ENCODE results near the gene TNRC6A. TPM values are rescaled to one million over a fixed set of nuclear protein-coding genes. Genes with fewer than 3 reads are reported as not detected.

Gene TNRC6A
- total RNA-seq, 2 experiments from 2014 or later: 46.8 to 53.1 TPM

DNA sequence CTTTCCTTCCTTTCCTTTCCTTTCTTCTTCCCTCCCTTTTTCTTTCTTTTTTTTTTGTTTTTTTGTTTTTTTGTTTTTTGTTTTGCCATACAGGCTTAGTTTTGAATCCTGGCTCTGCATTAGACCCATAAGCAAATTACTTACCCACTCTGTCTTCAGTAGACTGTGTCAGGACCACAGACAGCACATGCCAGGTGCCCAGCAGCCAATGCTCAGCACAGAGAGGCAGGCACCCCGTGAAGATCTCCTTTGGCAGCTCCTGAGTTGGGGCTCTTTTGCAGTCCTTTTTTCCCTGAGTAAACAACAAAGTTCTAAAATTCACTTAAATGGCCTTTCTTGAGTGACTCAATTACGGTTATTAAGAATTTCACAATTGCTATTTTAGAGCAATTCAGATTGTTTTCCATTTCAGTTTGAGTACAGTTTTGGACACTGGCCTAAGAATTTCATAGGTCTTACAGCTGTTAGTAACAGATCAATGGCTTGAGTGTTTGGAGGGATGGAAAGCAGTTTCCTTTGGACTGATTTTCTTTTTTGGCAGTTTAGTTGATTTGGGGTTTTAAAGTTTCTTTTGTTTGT, 90.1 kb downstream of the TNRC6A start:
- POLR2A ChIA-PET: interaction anchor here (0.7 kb wide), 1 partner anchor 205 kb away, joined by 5 read pairs; no protein-coding TSS in a partner anchor

DNA sequence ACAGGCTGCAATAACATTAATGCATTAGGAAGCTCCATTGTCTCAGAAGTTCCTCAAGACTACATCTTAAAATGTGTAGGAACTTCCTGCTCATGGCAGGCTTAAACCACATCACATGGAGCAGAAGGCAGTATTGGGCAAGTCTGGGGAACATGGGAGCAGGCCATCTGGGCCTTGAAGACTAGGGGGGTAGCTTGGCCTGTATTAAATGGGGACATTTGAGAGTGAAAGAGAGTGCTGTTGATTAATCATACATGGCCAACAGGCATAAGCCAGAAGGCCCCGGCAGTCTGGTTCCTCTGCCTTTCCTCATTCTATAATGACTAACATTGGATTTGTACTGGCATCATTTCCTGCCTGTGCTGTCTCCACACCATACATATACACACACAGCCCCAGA, 91.1 kb downstream of the TNRC6A start:
- no peaks in the 10 kb centered on the region for H3K27me3 Mint-ChIP-seq
- H3K4me1 Mint-ChIP-seq: peaks cover 12% of the 10 kb centered on the region
- ATAC-seq (ENCODE audit: low read depth) (no peak), DNase-seq (no peak)
- POLR2A ChIA-PET: no interaction called here
- H3K4me3 Mint-ChIP-seq: no peak overlapping the region
- H3K9me3 Mint-ChIP-seq: no peaks in the 10 kb centered on the region
- peaks cover 16% of the 10 kb centered on the region for H3K36me3 Mint-ChIP-seq
- no peak overlapping the region for H3K27ac Mint-ChIP-seq

More for the DNA sequence above, 90.1 kb downstream of the TNRC6A start:
- H3K36me3 Mint-ChIP-seq: peaks cover 21% of the 10 kb centered on the region
- H3K27me3 Mint-ChIP-seq: no peaks in the 10 kb centered on the region
- ATAC-seq (ENCODE audit: low read depth) (no peak), DNase-seq (no peak)
- no peak overlapping the region for H3K4me3 Mint-ChIP-seq
- H3K4me1 Mint-ChIP-seq: peaks cover 12% of the 10 kb centered on the region
- no peak overlapping the region for H3K27ac Mint-ChIP-seq
- no peaks in the 10 kb centered on the region for H3K9me3 Mint-ChIP-seq

DNA sequence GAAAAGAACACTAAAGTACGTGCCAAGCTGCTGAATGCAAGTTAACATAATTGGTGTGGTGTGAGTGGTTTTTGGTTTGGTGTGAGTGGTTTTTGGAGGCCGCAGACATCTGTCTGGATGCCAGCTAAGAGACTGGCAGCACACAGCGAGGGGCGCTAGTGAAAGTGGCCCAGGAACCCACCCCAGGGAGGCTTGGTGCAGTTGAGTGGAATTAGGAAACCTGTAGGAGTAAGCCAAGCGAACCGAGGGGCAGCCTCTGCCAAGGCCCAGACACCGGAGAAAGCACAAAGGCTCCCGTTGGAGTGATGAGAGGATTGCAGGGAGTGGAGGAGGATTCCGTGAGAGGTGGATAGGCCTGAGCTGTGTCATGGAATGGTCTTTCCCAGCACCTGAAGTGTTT, 91.7 kb downstream of the TNRC6A start:
- Mint-ChIP-seq H3K27me3 (no peaks in the 10 kb centered on the region), H3K4me1 (peaks cover 12% of the 10 kb centered on the region), H3K36me3 (peaks cover 16% of the 10 kb centered on the region), H3K27ac (no peak overlapping the region), H3K9me3 (no peaks in the 10 kb centered on the region), H3K4me3 (no peak overlapping the region)
- ATAC-seq (ENCODE audit: low read depth): no peak
- no peak for DNase-seq
- POLR2A ChIA-PET: no interaction called here

GRCh38 chr16:24822542-24822941, 93.1 kb downstream of the TNRC6A start:
- peak overlapping the region; percentile 11 for H3K27ac Mint-ChIP-seq
- peaks cover 12% of the 10 kb centered on the region for H3K4me1 Mint-ChIP-seq
- peaks cover 17% of the 10 kb centered on the region for H3K36me3 Mint-ChIP-seq
- no peak overlapping the region for H3K4me3 Mint-ChIP-seq
- no peaks in the 10 kb centered on the region for H3K9me3 Mint-ChIP-seq
- H3K27me3 Mint-ChIP-seq: no peaks in the 10 kb centered on the region
- DNase-seq (no peak), ATAC-seq (ENCODE audit: low read depth) (no peak)
- POLR2A ChIA-PET: interaction anchor here (0.6 kb wide), 1 partner anchor 54 kb away, joined by 3 read pairs; no protein-coding TSS in a partner anchor

GRCh38 chr16:24822974-24823373, 93.5 kb downstream of the TNRC6A start:
- Mint-ChIP-seq H3K27me3 (no peaks in the 10 kb centered on the region), H3K27ac (no peak overlapping the region), H3K4me3 (no peak overlapping the region), H3K9me3 (no peaks in the 10 kb centered on the region), H3K4me1 (peaks cover 12% of the 10 kb centered on the region), H3K36me3 (peaks cover 14% of the 10 kb centered on the region)
- POLR2A ChIA-PET: no interaction called here
- no peak for ATAC-seq (ENCODE audit: low read depth)
- no peak for DNase-seq

- H3K36me3 Mint-ChIP-seq: peaks cover 8% of the 10 kb centered on the region
- no peaks in the 10 kb centered on the region for H3K27me3 Mint-ChIP-seq
- no peaks in the 10 kb centered on the region for H3K9me3 Mint-ChIP-seq
- POLR2A ChIA-PET: no interaction called here
- peaks cover 6% of the 10 kb centered on the region for H3K4me1 Mint-ChIP-seq
- H3K4me3 Mint-ChIP-seq: no peak overlapping the region
- DNase-seq (no peak), ATAC-seq (ENCODE audit: low read depth) (no peak)
- H3K27ac Mint-ChIP-seq: no peak overlapping the region
Observed at GRCh38 chr16:24825696-24826095, 96.2 kb downstream of the TNRC6A start.

GRCh38 chr16:24826096-24826690, 96.7 kb downstream of the TNRC6A start:
- Mint-ChIP-seq H3K9me3 (no peaks in the 10 kb centered on the region), H3K4me3 (no peak overlapping the region), H3K36me3 (peaks cover 8% of the 10 kb centered on the region), H3K4me1 (peaks cover 4% of the 10 kb centered on the region), H3K27me3 (no peaks in the 10 kb centered on the region), H3K27ac (no peak overlapping the region)
- no peak for ATAC-seq (ENCODE audit: low read depth)
- POLR2A ChIA-PET: no interaction called here
- no peak for DNase-seq

- H3K4me3 Mint-ChIP-seq: no peak overlapping the region
- POLR2A ChIA-PET: no interaction called here
- peaks cover 8% of the 10 kb centered on the region for H3K36me3 Mint-ChIP-seq
Observed at GRCh38 chr16:24826817-24827566, 97.5 kb downstream of the TNRC6A start.

DNA sequence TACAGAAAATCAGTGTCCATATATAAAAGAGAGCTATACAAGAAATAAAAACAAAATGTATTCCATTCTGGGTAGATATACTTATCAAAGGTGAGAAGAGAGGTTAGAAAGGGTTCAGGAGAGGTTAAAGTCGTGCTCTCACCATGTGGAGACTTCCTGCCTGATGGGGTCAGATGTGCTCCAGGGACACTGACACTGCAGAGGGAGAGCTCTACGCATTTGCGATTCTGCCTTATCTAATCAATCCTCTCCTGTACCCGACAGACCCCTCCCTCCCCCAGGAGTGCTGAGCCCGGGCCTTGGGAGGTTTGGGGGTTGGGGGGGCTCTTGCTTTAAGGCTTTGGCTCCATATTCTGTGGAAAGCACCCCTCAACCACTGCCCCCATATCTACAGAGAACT, 99.7 kb downstream of the TNRC6A start:
- peaks cover 4% of the 10 kb centered on the region for H3K36me3 Mint-ChIP-seq
- H3K4me1 Mint-ChIP-seq: no peaks in the 10 kb centered on the region
- DNase-seq: no peak
- H3K27ac Mint-ChIP-seq: no peak overlapping the region
- H3K9me3 Mint-ChIP-seq: no peaks in the 10 kb centered on the region
- ATAC-seq (ENCODE audit: low read depth): no peak
- POLR2A ChIA-PET: no interaction called here
- no peaks in the 10 kb centered on the region for H3K27me3 Mint-ChIP-seq
- no peak overlapping the region for H3K4me3 Mint-ChIP-seq

More at GRCh38 chr16:24826817-24827566, 97.5 kb downstream of the TNRC6A start:
- Mint-ChIP-seq H3K27me3 (no peaks in the 10 kb centered on the region), H3K27ac (no peak overlapping the region), H3K9me3 (no peaks in the 10 kb centered on the region), H3K4me1 (no peaks in the 10 kb centered on the region)
- ATAC-seq (ENCODE audit: low read depth) (no peak), DNase-seq (no peak)

GRCh38 chr16:24833352-24833751, 103.9 kb downstream of the TNRC6A start:
- POLR2A ChIA-PET: no interaction called here
- Mint-ChIP-seq H3K9me3 (no peaks in the 10 kb centered on the region), H3K27me3 (peaks cover 2% of the 10 kb centered on the region), H3K27ac (no peak overlapping the region), H3K4me3 (no peak overlapping the region), H3K4me1 (no peaks in the 10 kb centered on the region), H3K36me3 (no peaks in the 10 kb centered on the region)
- ATAC-seq (ENCODE audit: low read depth) (no peak), DNase-seq (no peak)

DNA sequence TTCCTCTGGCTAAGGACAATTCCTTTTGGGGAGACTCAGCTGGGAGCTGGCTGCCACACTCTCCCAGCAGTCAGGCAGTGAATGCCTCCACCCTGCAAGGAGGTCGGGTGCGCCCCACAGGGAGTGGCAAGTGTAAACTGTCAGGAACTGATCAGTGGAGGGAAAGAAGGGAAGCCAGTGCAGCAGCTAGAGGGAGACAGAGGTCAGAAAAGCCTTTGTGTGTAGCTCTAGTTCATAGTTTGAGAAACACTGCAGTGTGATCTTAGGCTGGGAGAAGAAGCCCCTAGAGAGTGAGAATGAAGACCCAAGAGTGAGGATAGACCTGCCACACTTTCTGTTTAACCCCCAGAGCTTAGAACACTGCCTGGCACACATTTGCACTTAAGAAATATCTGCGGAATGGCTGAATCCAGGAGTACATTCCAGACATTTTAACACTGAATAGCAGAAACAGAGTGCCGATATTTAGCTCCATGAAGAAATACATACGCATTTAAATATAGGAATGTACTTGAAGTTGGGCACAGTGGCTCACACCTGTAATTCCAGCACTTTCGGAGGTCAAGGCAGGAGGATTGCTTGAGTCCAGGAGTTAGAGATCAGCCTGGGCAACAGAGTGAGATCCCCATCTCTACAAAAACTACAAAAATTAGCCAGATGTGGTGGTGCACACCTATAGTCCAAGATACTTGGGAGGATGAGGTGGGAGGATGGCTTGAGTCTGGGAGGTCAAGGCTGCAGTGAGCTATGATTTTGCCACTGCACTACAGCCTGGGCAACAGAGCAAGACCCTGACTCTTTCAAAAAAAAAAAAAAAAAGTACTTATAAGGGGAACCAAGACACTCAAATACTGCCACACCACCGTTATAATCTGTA, 105.2 kb downstream of the TNRC6A start:
- H3K27ac Mint-ChIP-seq: no peak overlapping the region
- no peaks in the 10 kb centered on the region for H3K9me3 Mint-ChIP-seq
- H3K4me3 Mint-ChIP-seq: no peak overlapping the region
- DNase-seq (no peak), ATAC-seq (ENCODE audit: low read depth) (peak; percentile 30)
- H3K36me3 Mint-ChIP-seq: no peaks in the 10 kb centered on the region
- H3K27me3 Mint-ChIP-seq: peaks cover 5% of the 10 kb centered on the region
- POLR2A ChIA-PET: no interaction called here
- no peaks in the 10 kb centered on the region for H3K4me1 Mint-ChIP-seq

DNA sequence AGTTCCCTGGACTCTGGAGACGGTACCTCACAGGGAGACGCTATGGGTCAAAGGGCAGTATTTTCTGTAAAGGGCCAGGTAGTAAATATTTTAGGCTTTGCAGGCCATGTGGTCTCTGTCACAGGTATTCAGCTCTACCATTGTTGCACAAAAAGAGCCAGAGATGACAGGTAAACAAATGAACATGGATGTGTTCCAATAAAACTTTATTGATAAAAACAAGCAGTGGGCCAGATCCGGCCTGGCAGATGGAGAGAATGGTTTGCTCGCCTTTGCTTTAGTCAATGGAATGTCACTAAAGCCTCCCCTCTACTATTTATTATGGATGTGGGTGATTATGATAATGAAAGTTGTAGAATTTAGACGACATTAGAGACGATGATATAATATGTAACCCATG, 107.4 kb downstream of the TNRC6A start:
- H3K9me3 Mint-ChIP-seq: no peaks in the 10 kb centered on the region
- DNase-seq: no peak
- H3K4me3 Mint-ChIP-seq: no peak overlapping the region
- H3K27me3 Mint-ChIP-seq: peaks cover 5% of the 10 kb centered on the region
- POLR2A ChIA-PET: no interaction called here
- no peak for ATAC-seq (ENCODE audit: low read depth)
- H3K27ac Mint-ChIP-seq: no peak overlapping the region
- H3K4me1 Mint-ChIP-seq: no peaks in the 10 kb centered on the region
- no peaks in the 10 kb centered on the region for H3K36me3 Mint-ChIP-seq

GRCh38 chr16:24837969-24838368, 108.5 kb downstream of the TNRC6A start:
- Mint-ChIP-seq H3K36me3 (no peaks in the 10 kb centered on the region), H3K9me3 (no peaks in the 10 kb centered on the region)
- POLR2A ChIA-PET: no interaction called here

More at GRCh38 chr16:24837969-24838368, 108.5 kb downstream of the TNRC6A start:
- H3K4me3 Mint-ChIP-seq: no peak overlapping the region
- H3K4me1 Mint-ChIP-seq: no peaks in the 10 kb centered on the region
- peaks cover 5% of the 10 kb centered on the region for H3K27me3 Mint-ChIP-seq
- no peak for DNase-seq
- no peak overlapping the region for H3K27ac Mint-ChIP-seq
- ATAC-seq (ENCODE audit: low read depth): no peak
